Measurements from ENCODE around the gene CENPN.

DNA sequence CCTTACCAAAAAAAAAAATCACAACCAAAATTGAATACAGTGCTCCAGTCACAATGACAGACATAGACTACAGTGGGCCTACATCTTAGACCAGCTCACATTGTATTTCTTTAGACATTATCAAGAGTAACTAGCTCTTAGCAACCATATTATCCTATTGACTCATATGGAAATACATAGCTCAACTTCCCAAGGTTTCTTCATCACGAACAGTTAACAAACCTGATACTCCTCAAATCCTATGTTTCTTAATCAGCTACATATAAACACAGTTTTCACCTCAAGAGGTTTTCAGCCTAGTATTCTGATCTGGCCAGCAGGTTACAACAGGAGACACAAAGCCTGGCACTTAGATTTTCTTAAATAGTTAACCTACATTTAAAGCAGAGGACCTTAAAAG lies 30.1 kb upstream of the CENPN start:
- TF ChIP-seq CBX5 (IDR thresholded peaks at IDR 0.05; ENCODE audit: low read depth, low read length) (no peak), CEBPB (IDR thresholded peaks at IDR 0.05; ENCODE audit: low read depth, low read length) (no peak), PHF8 (conservative IDR thresholded peaks at IDR 0.05; ENCODE audit: low read depth, low read length) (no peak), RFX5 (IDR thresholded peaks at IDR 0.05; ENCODE audit: borderline replicate concordance, low read depth, low read length) (no peak), TBP (IDR thresholded peaks at IDR 0.05; ENCODE audit: low read depth, low read length) (no peak), POLR2A (IDR thresholded peaks at IDR 0.05; ENCODE audit: control extremely low read depth in 1 of 2, low read depth in 2 of 2, low read length in 2 of 2) (no peak), NANOG (IDR thresholded peaks at IDR 0.05; ENCODE audit: insufficient read depth, low read depth, low read length, poor library complexity, severe bottlenecking) (no peak), SP1 (IDR thresholded peaks at IDR 0.05; ENCODE audit: low read depth, low read length) (no peak), RXRA (IDR thresholded peaks at IDR 0.05; ENCODE audit: insufficient read depth, low read depth, low read length) (no peak), TCF12 (IDR thresholded peaks at IDR 0.05; ENCODE audit: low read depth, low read length) (no peak), NRF1 (IDR thresholded peaks at IDR 0.05; ENCODE audit: low read depth, low read length) (no peak), ZNF274 (IDR thresholded peaks at IDR 0.05; ENCODE audit: borderline replicate concordance, extremely low read depth, low read length) (no peak)
- TF ChIP-seq, protein P1, sequence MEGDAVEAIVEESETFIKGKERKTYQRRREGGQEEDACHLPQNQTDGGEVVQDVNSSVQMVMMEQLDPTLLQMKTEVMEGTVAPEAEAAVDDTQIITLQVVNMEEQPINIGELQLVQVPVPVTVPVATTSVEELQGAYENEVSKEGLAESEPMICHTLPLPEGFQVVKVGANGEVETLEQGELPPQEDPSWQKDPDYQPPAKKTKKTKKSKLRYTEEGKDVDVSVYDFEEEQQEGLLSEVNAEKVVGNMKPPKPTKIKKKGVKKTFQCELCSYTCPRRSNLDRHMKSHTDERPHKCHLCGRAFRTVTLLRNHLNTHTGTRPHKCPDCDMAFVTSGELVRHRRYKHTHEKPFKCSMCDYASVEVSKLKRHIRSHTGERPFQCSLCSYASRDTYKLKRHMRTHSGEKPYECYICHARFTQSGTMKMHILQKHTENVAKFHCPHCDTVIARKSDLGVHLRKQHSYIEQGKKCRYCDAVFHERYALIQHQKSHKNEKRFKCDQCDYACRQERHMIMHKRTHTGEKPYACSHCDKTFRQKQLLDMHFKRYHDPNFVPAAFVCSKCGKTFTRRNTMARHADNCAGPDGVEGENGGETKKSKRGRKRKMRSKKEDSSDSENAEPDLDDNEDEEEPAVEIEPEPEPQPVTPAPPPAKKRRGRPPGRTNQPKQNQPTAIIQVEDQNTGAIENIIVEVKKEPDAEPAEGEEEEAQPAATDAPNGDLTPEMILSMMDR (IDR thresholded peaks at IDR 0.05; ENCODE audit: control extremely low read depth in 1 of 3, insufficient read depth in 1 of 3, low read depth in 1 of 3, low read length in 3 of 3), result no peak
